ENCODE data around the gene EPHA6.

EPHA6 gene

GRCh38 chr3:97713634-97714033 lies 899.2 kb downstream of the EPHA6 start:
- no peak for DNase-seq

GRCh38 chr3:97719156-97719821 lies 904.9 kb downstream of the EPHA6 start:
- peak; percentile 14 to 55 (median 33) for DNase-seq

- DNase-seq: no peak
Observed at GRCh38 chr3:97720417-97720816, 906.0 kb downstream of the EPHA6 start.

GRCh38 chr3:97721446-97721845 lies 907.1 kb downstream of the EPHA6 start:
- DNase-seq: no peak

GRCh38 chr3:97736928-97737327 lies 922.5 kb downstream of the EPHA6 start:
- no peak for DNase-seq

- DNase-seq: no peak
Observed at GRCh38 chr3:97738761-97739160, 924.4 kb downstream of the EPHA6 start.

GRCh38 chr3:97742036-97742435 lies 927.6 kb downstream of the EPHA6 start:
- DNase-seq: no peak

- DNase-seq: no peak
Observed at GRCh38 chr3:97744289-97744688, 929.9 kb downstream of the EPHA6 start.

GRCh38 chr3:97763586-97764406 lies 949.4 kb downstream of the EPHA6 start:
- DNase-seq: no peak

- DNase-seq: peak; percentile 38 to 78 (median 57)
Observed at GRCh38 chr3:97764407-97765238, 950.2 kb downstream of the EPHA6 start, which contains the start of gene ARL6. TSS of gene ARL6 (plus strand) at chr3:97764758. CDS start at chr3:97768108, 3,350 bp downstream.

GRCh38 chr3:97765336-97765735 lies 950.9 kb downstream of the EPHA6 start:
- DNase-seq: no peak

GRCh38 chr3:97772926-97773325 lies 958.5 kb downstream of the EPHA6 start:
- no peak for DNase-seq

- no peak for DNase-seq
Observed at GRCh38 chr3:97778152-97778551, 963.8 kb downstream of the EPHA6 start.

- DNase-seq: peak in 2 of 5 donors; percentile 11 to 68
Observed at GRCh38 chr3:97793420-97794019, 979.1 kb downstream of the EPHA6 start.

GRCh38 chr3:97795951-97796350 lies 981.6 kb downstream of the EPHA6 start:
- DNase-seq: no peak
